ENCODE data around the gene SRSF4. TPM values are rescaled to one million over a fixed set of nuclear protein-coding genes. Genes with fewer than 3 reads are reported as not detected.
"Not testable (repeated sequence)": the region's sequence is repeated elsewhere in the genome, so short reads cannot be mapped to it uniquely, and the experiment has no call there.

The SRSF4 gene
- total RNA-seq, 1 donor from 2014 or later = 52.4 TPM

DNA sequence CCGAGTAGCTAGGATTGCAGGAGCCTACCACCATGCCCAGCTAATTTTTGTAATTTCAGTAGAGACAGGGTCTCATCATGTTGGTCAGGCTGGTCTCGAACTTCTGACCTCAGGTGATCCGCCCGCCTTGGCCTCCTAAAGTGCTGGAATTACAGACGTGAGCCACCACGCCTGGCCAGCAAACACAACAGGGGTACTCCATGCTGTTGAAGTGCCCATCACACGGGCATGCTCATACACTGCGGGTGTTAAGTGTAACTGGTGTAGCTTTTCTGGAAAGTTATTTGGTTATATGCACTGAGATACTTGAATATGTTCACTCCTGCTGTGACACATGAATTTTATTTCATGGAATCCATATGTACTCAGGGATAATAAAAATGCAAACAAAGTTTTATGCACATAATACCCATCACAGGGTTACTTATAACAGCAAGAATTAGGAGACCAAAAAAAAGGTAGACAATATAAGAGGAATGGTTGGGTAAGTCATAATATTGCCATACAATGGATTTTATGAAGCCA lies 9.2 kb downstream of the SRSF4 start:
- ATAC-seq (no peak), DNase-seq (ENCODE audit: missing footprints) (no peak)
- intact Hi-C loops (cut with DNase I) = no loop called here

- no peak for DNase-seq (ENCODE audit: missing footprints)
- no peak for ATAC-seq
- intact Hi-C loops (cut with DNase I) = no loop called here
Observed at GRCh38 chr1:29171521-29171920, 10.2 kb downstream of the SRSF4 start.

DNA sequence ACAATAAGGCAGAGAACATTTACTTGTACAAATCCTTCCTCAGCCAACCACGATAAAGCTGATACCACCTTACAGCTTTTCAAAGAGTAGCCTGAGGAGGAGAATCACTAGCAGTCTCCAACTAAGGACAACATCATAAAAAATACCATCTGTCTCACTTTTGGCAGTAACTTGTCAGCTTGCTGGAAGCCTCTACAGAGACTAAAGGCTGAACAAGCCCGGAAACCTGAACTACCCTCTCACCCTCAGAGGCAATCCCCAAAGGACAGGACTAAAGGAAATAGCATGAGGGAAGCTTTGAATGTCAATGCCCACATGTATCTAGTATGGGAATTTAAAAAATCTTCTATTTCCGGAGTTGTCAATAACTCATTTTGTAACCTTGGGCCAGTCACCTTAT lies 10.6 kb downstream of the SRSF4 start:
- no peak for ATAC-seq
- intact Hi-C loops (cut with DNase I) = no loop called here
- DNase-seq (ENCODE audit: missing footprints) = no peak

DNA sequence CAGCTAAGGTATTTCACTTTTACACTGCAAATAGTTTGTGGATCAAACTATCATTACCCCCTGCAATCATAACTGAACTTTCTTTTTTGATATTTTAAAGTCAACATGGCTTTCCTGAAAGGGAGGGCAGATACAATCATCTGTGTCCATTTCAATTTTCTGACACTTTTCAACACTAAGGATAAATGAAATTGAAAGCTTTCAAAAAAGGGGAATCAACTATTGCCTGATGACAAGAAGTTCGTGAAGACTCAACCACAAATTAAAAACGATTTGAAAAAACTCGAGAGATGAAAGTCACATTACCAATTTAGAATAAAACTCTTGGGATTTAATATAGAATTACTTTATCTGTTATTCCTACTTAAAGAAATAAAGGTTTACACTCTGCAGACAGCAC lies 11.7 kb downstream of the SRSF4 start:
- intact Hi-C loops (cut with DNase I) = no loop called here
- no peak for ATAC-seq

DNA sequence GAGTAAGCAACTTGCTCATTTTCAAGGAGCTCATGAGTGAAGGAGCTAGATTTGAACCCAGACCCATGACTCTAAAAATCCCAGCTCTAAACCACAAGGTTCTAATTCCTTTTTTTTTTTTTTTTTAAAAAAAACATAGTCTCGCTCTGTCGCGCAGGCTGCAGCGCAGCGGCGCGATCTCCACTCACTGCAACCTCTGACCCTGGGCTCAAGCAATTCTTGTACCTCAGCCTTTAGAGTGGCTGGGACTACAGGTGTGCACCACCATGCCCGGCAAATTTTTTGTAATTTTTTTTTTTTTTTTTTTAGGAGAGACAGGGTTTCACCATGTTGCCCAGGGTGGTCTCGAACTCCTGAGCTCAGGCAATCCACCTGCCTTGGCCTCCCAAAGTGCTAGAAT lies 13.8 kb downstream of the SRSF4 start:
- DNase-seq (ENCODE audit: missing footprints) = no peak
- ATAC-seq = no peak
- intact Hi-C loops (cut with DNase I) = no loop called here

More for the DNA sequence above, 11.7 kb downstream of the SRSF4 start:
- DNase-seq (ENCODE audit: missing footprints) = no peak

- intact Hi-C loops (cut with DNase I) = no loop called here
- DNase-seq (ENCODE audit: missing footprints) (no peak), ATAC-seq (no peak)
Observed at GRCh38 chr1:29166291-29166878, 15.3 kb downstream of the SRSF4 start.

GRCh38 chr1:29164588-29164987 lies 17.1 kb downstream of the SRSF4 start:
- DNase-seq (ENCODE audit: missing footprints) (no peak), ATAC-seq (no peak)
- intact Hi-C loops (cut with DNase I) = no loop called here

DNA sequence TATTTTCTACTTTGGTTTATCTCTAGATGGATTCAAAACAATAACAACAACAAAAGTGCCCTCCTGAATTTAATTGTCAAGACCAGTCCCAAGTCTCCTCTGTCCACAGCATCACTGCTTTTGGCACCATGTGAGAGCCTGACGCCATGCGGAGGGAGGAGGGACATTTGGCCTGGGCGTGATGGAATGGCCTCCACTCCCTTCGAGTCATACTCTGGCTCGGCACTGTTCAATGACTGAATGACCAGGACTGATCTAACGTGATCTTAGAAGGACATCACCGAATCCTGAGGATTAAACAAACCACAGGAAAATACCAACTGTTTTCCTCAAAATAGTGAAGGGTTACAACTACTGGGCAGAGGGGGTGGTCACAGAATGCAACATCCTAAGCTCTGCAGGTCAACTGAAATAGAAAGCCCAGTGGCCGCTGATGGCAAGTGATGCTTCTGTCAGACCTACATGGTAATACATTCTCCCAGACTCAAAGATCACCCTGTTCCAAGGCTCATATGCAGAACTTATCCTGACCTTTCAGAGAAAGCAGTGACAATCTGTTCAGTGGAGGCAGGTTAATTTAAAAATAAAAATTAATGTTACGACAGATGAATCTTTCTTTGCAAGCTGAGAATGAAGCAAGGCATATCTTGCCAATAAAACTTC lies 19.1 kb downstream of the SRSF4 start:
- DNase-seq (ENCODE audit: missing footprints) (no peak), ATAC-seq (peak; percentile 82)
- intact Hi-C loops (cut with DNase I) = no loop called here

GRCh38 chr1:29162025-29162424 lies 19.7 kb downstream of the SRSF4 start:
- no peak for ATAC-seq
- intact Hi-C loops (cut with DNase I) = no loop called here

DNA sequence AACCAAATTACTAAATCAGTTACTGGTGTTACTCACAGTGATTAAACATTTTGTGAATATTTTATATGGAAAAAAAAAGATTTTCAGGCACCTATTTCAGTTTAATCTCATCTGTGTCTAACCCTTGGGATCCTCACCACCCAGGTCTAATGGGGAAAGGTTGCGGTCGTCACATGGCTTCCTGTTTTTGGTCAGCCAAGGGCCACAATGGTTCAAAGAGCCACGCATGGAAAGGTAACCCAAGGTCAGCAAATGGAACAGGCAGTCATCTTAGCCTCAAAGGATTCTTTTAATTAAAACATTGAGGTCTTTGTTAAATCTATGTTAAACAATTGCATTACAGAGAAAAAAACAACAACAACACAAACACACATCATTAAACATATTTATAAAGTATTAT lies 21.9 kb downstream of the SRSF4 start:
- intact Hi-C loops (cut with DNase I) = no loop called here
- ATAC-seq (no peak), DNase-seq (ENCODE audit: missing footprints) (no peak)

More at GRCh38 chr1:29162025-29162424, 19.7 kb downstream of the SRSF4 start:
- DNase-seq (ENCODE audit: missing footprints) = no peak

DNA sequence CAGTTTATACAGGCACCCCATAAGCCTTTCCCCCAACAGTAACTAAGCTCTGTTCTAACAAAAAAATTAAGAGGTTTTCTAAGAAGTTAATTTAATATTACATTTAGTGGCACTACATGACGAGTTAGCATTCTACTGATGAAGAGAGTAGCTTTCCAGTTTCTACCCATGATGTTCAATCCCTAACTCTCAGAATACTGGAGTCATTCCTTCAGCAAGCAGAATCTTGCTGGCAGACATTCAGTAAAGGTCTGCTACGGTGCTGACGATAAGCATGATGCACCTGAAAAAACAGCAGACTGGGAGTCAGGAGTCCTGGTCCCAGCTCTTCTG lies 24.5 kb downstream of the SRSF4 start:
- ATAC-seq = no peak
- intact Hi-C loops (cut with DNase I) = no loop called here
- no peak for DNase-seq (ENCODE audit: missing footprints)

- peak; percentile 26 for ATAC-seq
- no peak for DNase-seq (ENCODE audit: missing footprints)
- intact Hi-C loops (cut with DNase I) = no loop called here
Observed at GRCh38 chr1:29156543-29157268, 25.0 kb downstream of the SRSF4 start.

- intact Hi-C loops (cut with DNase I) = no loop called here
- DNase-seq (ENCODE audit: missing footprints) = no peak
- ATAC-seq = no peak
Observed at GRCh38 chr1:29152046-29152805, 29.5 kb downstream of the SRSF4 start.

DNA sequence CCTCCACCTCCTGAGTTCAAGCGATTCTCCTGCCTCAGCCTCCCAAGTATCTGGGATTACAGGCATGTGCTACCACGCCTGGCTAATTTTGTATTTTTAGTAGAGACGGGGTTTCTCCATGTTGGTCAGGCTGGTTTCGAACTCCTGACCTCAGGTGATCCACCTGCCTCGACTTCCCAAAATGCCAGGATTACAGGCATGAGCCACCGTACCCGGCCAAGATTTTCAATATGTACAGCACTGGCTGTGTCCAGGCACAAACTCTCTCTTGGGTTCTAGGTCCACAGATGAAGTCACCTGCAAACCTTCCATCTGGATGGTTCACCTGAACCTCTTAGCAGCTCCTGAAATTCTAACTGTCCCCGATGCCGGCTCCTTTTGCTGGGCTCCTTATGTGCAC lies 31.4 kb downstream of the SRSF4 start:
- intact Hi-C loops (cut with DNase I); DNase-seq (ENCODE audit: missing footprints); ATAC-seq: not testable (repeated sequence)

GRCh38 chr1:29148656-29149491 lies 32.8 kb downstream of the SRSF4 start:
- DNase-seq (ENCODE audit: missing footprints) (no peak), ATAC-seq (no peak)
- intact Hi-C loops (cut with DNase I) = no loop called here

GRCh38 chr1:29145739-29146437 lies 35.8 kb downstream of the SRSF4 start:
- DNase-seq (ENCODE audit: missing footprints) = no peak
- intact Hi-C loops (cut with DNase I) = no loop called here
- peak; percentile 38 for ATAC-seq

GRCh38 chr1:29144178-29144577 lies 37.5 kb downstream of the SRSF4 start:
- ATAC-seq (no peak), DNase-seq (ENCODE audit: missing footprints) (no peak)
- intact Hi-C loops (cut with DNase I) = no loop called here

DNA sequence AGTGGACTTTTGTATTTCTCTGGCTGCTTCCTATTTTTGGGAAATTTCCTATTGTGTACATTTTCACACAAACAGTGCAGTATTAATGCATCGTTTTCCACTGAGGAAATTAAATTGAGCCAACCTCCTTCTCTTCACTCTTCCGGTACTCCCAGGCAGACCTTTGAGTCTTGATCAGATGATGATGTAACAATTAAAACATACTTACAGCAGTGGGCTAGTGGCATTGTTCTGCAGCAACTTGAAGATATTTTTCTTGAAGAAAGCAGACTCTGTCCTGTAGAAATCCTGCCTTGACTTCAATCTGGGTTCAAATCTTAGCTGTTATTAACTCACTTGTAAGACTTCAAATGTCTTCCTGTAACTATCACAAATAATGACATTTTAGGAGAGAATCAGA lies 39.0 kb downstream of the SRSF4 start:
- DNase-seq (ENCODE audit: missing footprints) (no peak), ATAC-seq (no peak)
- intact Hi-C loops (cut with DNase I) = no loop called here
